T-helper 17 cell (primary cell): ENCODE data around the gene SH3BP4. TPM values are rescaled to one million over a fixed set of nuclear protein-coding genes. Genes with fewer than 3 reads are reported as not detected.

ENCODE experiments used
- ATAC-seq: fragments of 150-1000 bp; cut with Tn5 transposase; 2 replicates; pipeline ENCODE4 v1.10.0; 2021; ENCODE audit warnings: mild to moderate bottlenecking, moderate library complexity
- DNase-seq, 3 donors: peaks; one replicate each; pipeline versions ENCODE4 v3.0.0 to v3.0.0-alpha.2; 2020 to 2021
- H3K9me3 ChIP-seq: one replicate; pipeline ENCODE4 v1.7.0; 2013; ENCODE audit warnings: low read length, mild to moderate bottlenecking; ENCODE audit not compliant: control insufficient read depth, poor library complexity, severe bottlenecking
- H3K27ac Mint-ChIP-seq: one replicate; pipeline ENCODE4 v1.8.0; 2022; ENCODE audit warnings: mild to moderate bottlenecking, moderate library complexity, mixed read lengths
- H3K27me3 Mint-ChIP-seq: one replicate; pipeline ENCODE4 v1.8.0; 2022; ENCODE audit warnings: mixed read lengths
- H3K36me3 Mint-ChIP-seq: one replicate; pipeline ENCODE4 v1.8.0; 2022; ENCODE audit warnings: low read depth, mixed read lengths
- H3K4me1 Mint-ChIP-seq: one replicate; pipeline ENCODE4 v1.8.0; 2022; ENCODE audit warnings: mild to moderate bottlenecking, mixed read lengths
- H3K4me3 Mint-ChIP-seq: one replicate; pipeline ENCODE4 v1.8.0; 2022; ENCODE audit warnings: mild to moderate bottlenecking, moderate library complexity, mixed read lengths
- total RNA-seq, 4 donors: library from RNA in 2 of 4; stranded (reverse) in 2 of 4; gene quantifications; one replicate each; pipeline ENCODE4 v1.2.3 and lab custom pipeline; 2022 to 2026

SH3BP4 gene
- total RNA-seq, 2 donors from 2014 or later = 0.15 to 0.94 TPM

DNA sequence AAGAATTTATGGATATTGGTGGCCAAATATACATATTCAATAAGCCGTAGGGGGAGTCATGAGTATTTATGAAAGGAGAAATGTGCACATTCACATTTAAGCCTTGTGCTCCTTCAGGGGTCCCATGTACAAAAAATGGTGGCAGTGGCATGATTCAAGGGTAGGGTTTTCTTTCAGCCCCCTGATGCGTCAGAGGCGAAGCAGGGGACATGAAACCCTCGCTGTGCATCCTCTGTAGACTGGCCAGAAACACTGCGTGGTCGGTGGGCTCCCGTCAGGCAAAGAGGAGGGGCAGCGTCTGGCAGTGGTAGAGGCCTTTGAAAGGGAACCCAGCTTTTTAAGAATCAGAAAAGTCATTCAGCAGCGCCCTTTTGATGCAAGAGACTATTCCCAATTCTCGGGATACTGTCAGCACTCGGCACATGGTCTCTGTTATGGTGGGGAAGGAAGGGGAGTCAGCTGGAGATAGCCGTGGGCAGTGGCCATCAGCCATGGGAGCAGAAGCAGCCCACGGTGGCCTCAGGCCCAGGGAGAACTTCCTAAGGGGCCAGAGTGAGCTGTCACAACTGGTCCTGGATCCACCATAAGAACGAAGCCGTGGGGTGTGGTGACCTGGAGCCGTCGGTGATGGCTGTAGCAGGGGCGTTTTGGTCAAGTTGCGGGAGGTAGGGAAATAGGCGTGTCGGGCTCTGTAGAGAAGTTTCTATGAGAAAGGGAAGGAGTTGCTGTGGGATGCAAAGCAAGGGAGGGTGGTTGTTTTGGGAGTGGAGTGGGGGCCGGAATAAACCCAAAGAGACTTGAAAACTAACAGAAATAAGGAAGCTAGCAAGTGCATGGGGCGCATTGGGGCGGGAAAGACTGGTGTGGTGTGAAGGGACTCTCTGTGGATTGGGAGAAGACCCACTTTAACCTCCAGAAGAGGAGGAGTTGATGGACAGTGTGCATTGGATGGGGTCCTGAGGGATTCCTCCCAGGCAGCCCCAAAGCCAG, 95.6 kb downstream of the SH3BP4 start:
- Mint-ChIP-seq H3K4me3 (no peak overlapping the region), H3K36me3 (peaks cover 3% of the 10 kb centered on the region), H3K27ac (no peak overlapping the region), H3K4me1 (peaks cover 14% of the 10 kb centered on the region), H3K27me3 (peaks cover 44% of the 10 kb centered on the region)
- DNase-seq = no peak
- ATAC-seq = no peak
- H3K9me3 ChIP-seq = no peaks in the 10 kb centered on the region

DNA sequence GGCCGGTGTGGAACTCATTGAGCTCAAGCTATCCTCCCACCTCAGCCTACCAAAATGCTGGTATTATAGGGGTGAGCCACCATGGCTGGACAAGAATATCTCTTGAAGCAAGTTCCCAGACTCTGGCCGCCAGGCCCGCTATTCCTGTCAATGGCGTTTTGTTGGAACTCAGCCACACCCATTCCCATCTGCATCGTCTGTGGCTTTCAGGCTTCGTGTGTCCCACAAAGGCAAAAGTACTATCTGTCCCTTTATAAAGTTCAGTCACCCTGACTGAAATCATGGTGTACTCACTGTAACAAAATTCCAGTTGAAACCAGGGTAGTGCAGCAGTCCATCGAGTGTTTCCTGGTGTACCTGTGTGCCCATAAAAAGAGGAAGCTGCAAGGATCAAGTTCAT, 96.7 kb downstream of the SH3BP4 start:
- H3K27me3 Mint-ChIP-seq = peaks cover 45% of the 10 kb centered on the region
- DNase-seq (no peak), ATAC-seq (no peak)
- H3K36me3 Mint-ChIP-seq = peaks cover 3% of the 10 kb centered on the region
- H3K9me3 ChIP-seq = no peaks in the 10 kb centered on the region
- H3K4me1 Mint-ChIP-seq = peaks cover 16% of the 10 kb centered on the region
- no peak overlapping the region for H3K27ac Mint-ChIP-seq
- H3K4me3 Mint-ChIP-seq = no peak overlapping the region

DNA sequence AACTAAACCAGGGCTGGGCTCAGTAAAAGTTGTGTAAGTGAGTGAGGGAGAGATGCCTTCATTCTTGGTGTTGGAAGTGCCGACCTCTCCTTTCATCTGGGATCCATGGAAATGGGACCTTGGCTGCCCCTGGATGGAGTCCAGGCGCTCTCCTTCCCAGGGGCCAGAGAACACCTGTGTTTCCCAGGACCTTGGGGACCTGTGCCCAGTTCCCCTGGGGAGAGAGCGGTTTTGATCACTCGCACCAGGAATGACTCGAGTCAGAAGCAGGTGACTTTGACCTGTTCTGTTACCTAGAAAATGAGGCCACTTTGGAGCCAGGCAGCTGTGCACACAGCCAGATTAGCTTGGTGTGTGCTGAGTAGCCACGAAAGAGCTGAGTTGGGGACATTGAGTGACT, 97.3 kb downstream of the SH3BP4 start:
- DNase-seq = no peak
- H3K36me3 Mint-ChIP-seq = peaks cover 3% of the 10 kb centered on the region
- no peak overlapping the region for H3K27ac Mint-ChIP-seq
- peaks cover 47% of the 10 kb centered on the region for H3K27me3 Mint-ChIP-seq
- no peak overlapping the region for H3K4me3 Mint-ChIP-seq
- no peaks in the 10 kb centered on the region for H3K9me3 ChIP-seq
- H3K4me1 Mint-ChIP-seq = peaks cover 16% of the 10 kb centered on the region
- no peak for ATAC-seq

DNA sequence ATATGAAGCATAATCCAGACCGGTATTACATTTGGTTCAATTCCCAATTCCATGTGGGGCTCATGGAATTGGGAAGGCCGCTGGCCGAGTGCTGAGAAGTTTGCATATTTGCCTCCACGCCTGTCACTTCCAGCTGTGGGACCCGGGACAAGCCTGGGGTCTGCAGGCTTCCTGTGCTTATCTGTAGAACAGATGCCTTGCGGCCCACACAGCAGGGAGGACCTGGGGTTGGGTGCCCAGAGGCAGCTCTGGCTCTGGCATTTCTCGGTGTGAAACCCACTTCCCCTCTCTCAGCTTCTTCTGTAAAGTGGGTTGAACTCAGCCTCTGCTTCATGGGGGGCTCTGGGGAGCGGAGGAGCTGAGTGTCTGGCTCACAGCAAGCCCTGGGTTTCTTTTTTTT, 97.9 kb downstream of the SH3BP4 start:
- no peak overlapping the region for H3K4me3 Mint-ChIP-seq
- H3K27ac Mint-ChIP-seq = no peak overlapping the region
- peaks cover 14% of the 10 kb centered on the region for H3K4me1 Mint-ChIP-seq
- ATAC-seq (no peak), DNase-seq (no peak)
- H3K9me3 ChIP-seq = no peaks in the 10 kb centered on the region
- peaks cover 3% of the 10 kb centered on the region for H3K36me3 Mint-ChIP-seq
- H3K27me3 Mint-ChIP-seq = peaks cover 46% of the 10 kb centered on the region

DNA sequence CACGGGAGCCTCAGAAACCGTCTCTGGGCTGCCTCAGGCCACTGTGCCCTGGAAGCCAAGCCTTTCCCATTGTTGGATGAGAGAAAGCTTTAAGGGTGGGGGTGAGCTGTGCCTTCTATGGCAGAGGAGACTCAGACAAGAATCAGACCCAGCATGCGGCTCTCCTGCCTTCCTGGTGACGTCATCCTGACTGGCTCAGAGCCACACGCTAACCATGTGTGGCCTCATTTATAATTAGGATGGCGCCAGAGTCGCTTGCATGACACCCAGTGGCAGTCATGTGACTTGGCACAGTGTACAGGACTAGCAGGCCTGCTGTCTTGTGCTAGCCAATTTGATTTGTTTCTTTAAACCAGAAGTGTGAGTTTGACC, 99.1 kb downstream of the SH3BP4 start:
- no peak overlapping the region for H3K27ac Mint-ChIP-seq
- no peak overlapping the region for H3K4me3 Mint-ChIP-seq
- ATAC-seq (no peak), DNase-seq (no peak)
- no peaks in the 10 kb centered on the region for H3K9me3 ChIP-seq
- H3K36me3 Mint-ChIP-seq = peaks cover 3% of the 10 kb centered on the region
- H3K27me3 Mint-ChIP-seq = peaks cover 53% of the 10 kb centered on the region
- peaks cover 4% of the 10 kb centered on the region for H3K4me1 Mint-ChIP-seq

DNA sequence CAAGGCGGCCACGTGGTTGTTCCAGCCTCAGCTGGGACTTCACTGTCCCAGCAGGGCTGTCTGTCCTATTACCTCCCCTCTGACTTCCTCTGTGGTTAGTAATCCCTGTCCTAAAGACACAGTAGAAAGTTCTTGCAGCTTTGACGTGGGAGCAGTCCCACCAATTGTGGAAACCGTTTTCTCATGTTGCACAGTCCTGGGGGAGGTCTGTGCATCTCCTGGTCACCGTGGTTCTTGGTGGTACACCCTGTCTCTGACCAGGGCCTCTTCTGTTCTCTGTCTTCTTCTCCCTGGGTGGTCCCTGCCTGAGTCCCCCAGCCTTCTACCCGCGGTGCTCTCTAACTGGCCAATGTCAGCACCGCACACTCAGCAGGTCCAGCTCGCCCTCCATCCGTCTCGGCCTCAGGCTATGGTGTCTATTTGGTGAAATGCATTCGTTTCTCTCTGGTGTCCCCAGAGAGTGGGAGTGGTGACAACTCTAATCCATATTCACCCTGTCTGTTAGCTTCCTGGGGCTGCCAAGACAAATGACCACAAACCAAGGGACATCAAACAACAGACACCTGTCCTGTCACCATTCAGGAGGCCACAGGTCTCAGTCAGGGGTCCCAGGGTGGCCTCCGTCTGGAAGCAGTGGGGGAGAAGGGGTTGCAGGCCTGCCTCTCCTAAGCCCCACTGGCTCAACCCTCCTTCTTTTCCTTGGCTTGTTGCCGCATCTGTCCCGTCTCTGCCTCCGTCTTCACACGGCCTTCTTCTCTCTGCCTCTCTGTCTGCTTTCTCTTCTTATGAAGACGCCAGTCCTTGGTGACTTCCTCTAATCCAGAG, 99.8 kb downstream of the SH3BP4 start:
- H3K9me3 ChIP-seq = no peaks in the 10 kb centered on the region
- DNase-seq (no peak), ATAC-seq (no peak)
- Mint-ChIP-seq H3K36me3 (peaks cover 3% of the 10 kb centered on the region), H3K27ac (no peak overlapping the region), H3K27me3 (peaks cover 48% of the 10 kb centered on the region), H3K4me1 (peaks cover 3% of the 10 kb centered on the region), H3K4me3 (no peak overlapping the region)

DNA sequence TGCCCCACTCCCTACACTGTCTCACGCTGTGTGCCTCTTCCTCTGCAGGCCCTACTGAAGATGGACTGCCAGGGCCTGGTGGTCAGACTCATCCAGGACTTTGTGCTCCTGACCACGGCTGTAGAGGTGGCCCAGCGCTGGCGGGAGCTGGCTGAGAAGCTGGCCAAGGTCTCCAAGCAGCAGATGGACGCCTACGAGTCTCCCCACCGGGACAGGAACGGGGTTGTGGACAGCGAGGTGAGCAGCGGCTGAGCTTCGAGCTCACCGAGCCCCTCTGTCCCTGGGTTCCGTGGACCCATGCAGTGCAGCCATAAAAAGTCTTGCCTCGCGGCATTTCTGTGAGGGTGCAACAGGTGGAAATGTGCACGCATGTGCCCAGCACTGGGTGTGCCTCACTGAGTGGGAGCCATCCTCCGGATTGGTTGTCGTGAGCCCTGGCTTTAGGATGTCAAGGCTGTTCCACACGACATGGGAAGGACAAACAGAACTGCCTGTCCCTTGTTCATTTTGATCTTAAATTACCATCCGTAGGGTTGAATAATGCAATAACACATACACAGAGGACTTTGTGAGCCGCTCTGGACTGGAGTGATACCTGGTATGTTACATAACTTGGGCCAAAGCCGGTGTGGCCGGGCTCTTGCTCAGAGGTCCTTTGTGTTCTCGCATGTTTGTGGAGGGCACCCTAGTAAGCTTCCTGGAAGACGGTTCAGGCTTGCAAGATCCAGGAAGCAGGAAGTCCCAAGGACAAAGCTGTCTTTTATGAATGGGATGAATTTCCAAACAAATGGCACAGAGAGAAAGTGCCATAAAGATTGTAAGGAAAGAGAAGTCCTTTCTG, 100.9 kb downstream of the SH3BP4 start:
- peaks cover 37% of the 10 kb centered on the region for H3K27me3 Mint-ChIP-seq
- H3K9me3 ChIP-seq = no peaks in the 10 kb centered on the region
- H3K4me1 Mint-ChIP-seq = peaks cover 3% of the 10 kb centered on the region
- ATAC-seq (no peak), DNase-seq (no peak)
- no peak overlapping the region for H3K27ac Mint-ChIP-seq
- H3K36me3 Mint-ChIP-seq = peaks cover 1% of the 10 kb centered on the region
- H3K4me3 Mint-ChIP-seq = no peak overlapping the region

DNA sequence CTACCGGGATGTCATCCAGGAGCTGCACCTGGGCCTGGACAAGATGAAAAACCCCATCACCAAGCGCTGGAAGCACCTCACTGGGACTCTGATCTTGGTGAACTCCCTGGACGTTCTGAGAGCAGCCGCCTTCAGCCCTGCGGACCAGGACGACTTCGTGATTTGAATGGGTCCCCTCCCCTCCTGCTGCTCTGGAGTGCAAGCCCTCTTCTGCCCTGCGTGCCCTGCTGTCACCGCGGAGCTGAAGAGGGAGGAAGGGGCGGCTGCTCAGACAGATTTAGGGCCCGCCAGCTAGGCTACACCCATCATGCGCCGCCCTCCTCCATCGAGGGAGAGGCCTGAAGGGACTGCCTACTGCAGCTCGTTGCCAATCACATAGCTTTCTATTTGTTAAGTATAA, 101.8 kb downstream of the SH3BP4 start:
- no peaks in the 10 kb centered on the region for H3K9me3 ChIP-seq
- Mint-ChIP-seq H3K27ac (no peak overlapping the region), H3K36me3 (no peaks in the 10 kb centered on the region), H3K27me3 (peaks cover 34% of the 10 kb centered on the region), H3K4me1 (peaks cover 3% of the 10 kb centered on the region), H3K4me3 (no peak overlapping the region)
- DNase-seq (no peak), ATAC-seq (no peak)

DNA sequence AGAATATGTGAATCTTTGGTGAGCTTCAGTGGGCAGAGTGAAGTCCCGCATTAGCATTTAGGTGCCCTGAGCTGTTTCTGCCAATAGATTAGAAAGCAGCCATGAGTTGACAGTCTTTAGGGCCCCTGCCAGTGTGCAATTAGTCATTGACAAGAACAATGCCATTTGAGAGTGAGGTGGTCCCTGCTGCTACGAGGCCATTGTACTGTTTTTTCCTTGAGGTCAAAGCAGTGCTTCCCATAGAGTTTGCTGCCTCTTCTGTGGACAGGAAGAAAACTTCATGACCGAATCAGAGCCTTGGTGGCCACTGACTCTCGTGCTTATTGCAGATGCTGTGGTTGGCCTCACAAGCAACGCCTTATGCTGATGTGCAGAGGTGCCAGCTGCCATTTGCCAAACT, 102.7 kb downstream of the SH3BP4 start:
- Mint-ChIP-seq H3K4me1 (peaks cover 3% of the 10 kb centered on the region), H3K36me3 (no peaks in the 10 kb centered on the region), H3K4me3 (no peak overlapping the region), H3K27ac (no peak overlapping the region), H3K27me3 (peaks cover 42% of the 10 kb centered on the region)
- ATAC-seq (no peak), DNase-seq (no peak)
- no peaks in the 10 kb centered on the region for H3K9me3 ChIP-seq

DNA sequence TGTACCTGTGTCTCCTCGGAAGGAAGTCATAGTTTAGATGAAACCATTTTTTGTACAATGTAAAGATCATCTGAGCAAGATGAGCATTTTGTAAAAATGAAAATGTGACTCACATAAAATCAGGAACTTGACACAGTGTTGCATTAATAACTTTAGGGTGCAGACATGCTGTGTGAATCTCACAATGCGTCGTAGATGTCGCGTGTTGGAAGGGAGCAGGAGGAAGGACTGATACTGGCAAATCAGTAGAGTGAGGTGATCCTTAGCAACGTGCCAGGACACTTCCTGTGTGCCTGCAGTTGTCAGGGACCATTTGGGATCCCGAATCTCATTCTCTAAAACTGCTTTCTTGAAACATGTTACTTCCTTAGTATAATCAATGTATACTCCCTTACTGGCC, 103.1 kb downstream of the SH3BP4 start:
- peaks cover 3% of the 10 kb centered on the region for H3K4me1 Mint-ChIP-seq
- peaks cover 47% of the 10 kb centered on the region for H3K27me3 Mint-ChIP-seq
- no peak overlapping the region for H3K27ac Mint-ChIP-seq
- no peaks in the 10 kb centered on the region for H3K9me3 ChIP-seq
- H3K4me3 Mint-ChIP-seq = no peak overlapping the region
- ATAC-seq (no peak), DNase-seq (no peak)
- H3K36me3 Mint-ChIP-seq = no peaks in the 10 kb centered on the region

DNA sequence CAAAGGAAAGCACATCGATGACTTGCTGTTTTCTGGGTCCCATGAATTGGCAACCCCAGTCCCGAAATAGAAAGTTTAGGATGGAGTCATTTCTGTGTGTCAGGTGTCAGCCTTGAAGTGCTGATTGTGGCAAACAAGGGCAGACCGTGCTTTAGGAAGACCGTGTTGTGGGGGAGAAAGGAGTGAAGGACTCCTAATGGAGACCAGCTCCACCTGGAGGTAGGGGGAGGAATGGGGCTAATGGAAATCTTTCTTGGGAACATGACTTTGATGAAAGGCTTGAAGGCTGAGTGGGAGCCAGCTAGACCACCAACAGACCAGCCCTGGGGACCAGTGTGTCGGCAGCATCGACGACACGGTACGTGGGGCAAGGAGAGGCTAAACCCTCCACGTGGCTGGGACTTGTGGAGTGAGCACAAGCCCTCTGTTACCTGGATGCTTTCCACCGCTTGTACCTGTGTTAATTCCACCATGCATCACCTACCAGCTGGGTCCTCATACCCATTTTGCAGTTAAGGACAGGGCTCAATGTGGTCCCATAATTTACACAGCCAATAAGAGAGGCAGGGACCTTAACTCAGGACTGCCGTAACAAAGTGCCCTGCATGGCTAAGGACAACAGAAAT, 104.2 kb downstream of the SH3BP4 start:
- H3K4me3 Mint-ChIP-seq = no peak overlapping the region
- peaks cover 3% of the 10 kb centered on the region for H3K4me1 Mint-ChIP-seq
- H3K9me3 ChIP-seq = no peaks in the 10 kb centered on the region
- no peak for ATAC-seq
- no peak overlapping the region for H3K27ac Mint-ChIP-seq
- no peaks in the 10 kb centered on the region for H3K36me3 Mint-ChIP-seq
- DNase-seq = no peak
- peaks cover 56% of the 10 kb centered on the region for H3K27me3 Mint-ChIP-seq

DNA sequence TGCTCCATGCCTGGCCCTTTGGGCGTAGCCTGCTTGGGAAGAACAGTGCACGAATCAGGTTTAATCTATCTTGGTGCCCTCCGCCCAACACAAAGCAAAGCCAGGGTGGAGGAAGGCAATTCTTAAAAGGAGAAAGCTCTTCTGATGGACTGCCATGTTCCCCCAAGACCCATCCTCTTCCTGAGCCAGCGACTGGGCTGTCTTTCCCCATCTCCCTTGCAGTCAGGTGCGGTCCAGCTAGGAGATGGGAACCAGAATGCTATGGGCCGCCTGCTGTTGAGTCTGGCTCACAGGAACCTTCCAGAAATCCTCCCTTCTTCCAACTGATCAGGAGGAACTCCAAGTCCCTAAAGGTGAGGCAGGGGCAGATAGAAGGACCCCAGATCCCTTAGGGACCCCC, 105.0 kb downstream of the SH3BP4 start:
- Mint-ChIP-seq H3K4me3 (no peak overlapping the region), H3K27me3 (peaks cover 59% of the 10 kb centered on the region), H3K36me3 (no peaks in the 10 kb centered on the region), H3K4me1 (peaks cover 3% of the 10 kb centered on the region), H3K27ac (no peak overlapping the region)
- no peaks in the 10 kb centered on the region for H3K9me3 ChIP-seq
- DNase-seq (no peak), ATAC-seq (no peak)
